GM12878 (cell line): ENCODE results near the gene P4HA1. TPM values are rescaled to one million over a fixed set of nuclear protein-coding genes. Genes with fewer than 3 reads are reported as not detected.

Source experiments
- ATAC-seq: fragments of 200-7000 bp; cut with Tn5 transposase; 3 replicates; pipeline ENCODE4 v1.9.1; 2020; ENCODE audit warnings: mild to moderate bottlenecking, moderate library complexity
- Bru-seq: library from RNA; stranded (reverse); fragments of 400-500 nt; gene quantifications from one replicate; lab custom pipeline; 2021; lab: Mats Ljungman, UMichigan
- BruChase-seq, 2 experiments: library from RNA; stranded (reverse); fragments of 400-500 nt; gene quantifications; one replicate each; lab custom pipeline; 2021; lab: Mats Ljungman, UMichigan
- BruUV-seq: library from RNA; stranded (reverse); fragments of 400-500 nt; replicated peaks from 2 replicates; lab custom pipeline; 2021; lab: Mats Ljungman, UMichigan
- CTCF ChIA-PET: fragments of 300-600 bp; sonication (Branson Sonifier 250); formaldehyde crosslinking; extraction: SDS; loops from one replicate; lab custom pipeline; 2021; ENCODE audit warnings: inconsistent platforms; lab: Yijun Ruan, JAX
- POLR2A ChIA-PET: fragments of 350-600 bp; formaldehyde crosslinking; extraction: SDS; loops from one replicate; lab custom pipeline; 2021; ENCODE audit warnings: inconsistent platforms; lab: Charles Lee
- RAD21 ChIA-PET: fragments of 300-600 bp; sonication (Branson Sonifier 250); formaldehyde crosslinking; loops from one replicate; lab custom pipeline; 2023; ENCODE audit warnings: antibody characterized with exemption; ENCODE audit not compliant: unreplicated experiment; lab: Charles Lee
- SMC1A ChIA-PET: fragments of 300-600 bp; sonication (Branson Sonifier 250); formaldehyde crosslinking; loops from one replicate; lab custom pipeline; 2023; ENCODE audit not compliant: unreplicated experiment, uncharacterized antibody; lab: Charles Lee
- DNase-seq: peaks from one replicate; pipeline ENCODE4 v3.0.0-alpha.2; 2011; ENCODE audit warnings: low read depth, low spot score
- FAIRE-seq: peaks from 3 replicates; lab custom pipeline; 2011; peaks lifted over from hg19 to GRCh38; lab: Jason Lieb, UNC
- H2AFZ ChIP-seq: 2 replicates; pipeline ENCODE4 v1.6.0; 2011; ENCODE audit warnings: low read depth, low read length, control low read depth; ENCODE audit not compliant: control insufficient read depth
- H3K27ac ChIP-seq: 2 replicates; pipeline ENCODE4 v1.5.1; 2011; ENCODE audit warnings: control low read depth; ENCODE audit not compliant: control insufficient read depth, insufficient read depth
- H3K27me3 ChIP-seq, 2 experiments: replicated peaks in 1 of 2; 2 replicates each; pipeline versions ENCODE4 v1.6.0 to v1.6.1; 2011; ENCODE audit warnings: low read length in 1 of 2; ENCODE audit not compliant: control insufficient read depth in 2 of 2, insufficient read depth in 2 of 2
- H3K36me3 ChIP-seq, 2 experiments: 2 replicates each; pipeline ENCODE4 v1.5.1; 2011; ENCODE audit warnings: low read length in 1 of 2; ENCODE audit not compliant: control insufficient read depth in 2 of 2, insufficient read depth in 2 of 2
- H3K4me1 ChIP-seq: 2 replicates; pipeline ENCODE4 v1.6.1; 2011; ENCODE audit warnings: mild to moderate bottlenecking, low read length, moderate library complexity, mixed read lengths; ENCODE audit not compliant: control insufficient read depth, insufficient read depth
- H3K4me2 ChIP-seq: 2 replicates; pipeline ENCODE4 v1.6.0; 2011; ENCODE audit warnings: control low read depth; ENCODE audit not compliant: control insufficient read depth, insufficient read depth
- H3K4me3 ChIP-seq: fragments of 200-600 bp; sonication (generic); 2 replicates; pipeline ENCODE4 v1.5.1; 2016
- H3K79me2 ChIP-seq: 2 replicates; pipeline ENCODE4 v1.6.0; 2011; ENCODE audit warnings: low read length; ENCODE audit not compliant: control insufficient read depth, insufficient read depth
- H3K9ac ChIP-seq: 2 replicates; pipeline ENCODE4 v1.8.0; 2011; ENCODE audit warnings: low read length, control low read depth, mixed read lengths; ENCODE audit not compliant: control insufficient read depth, insufficient read depth
- H3K9me3 ChIP-seq: replicated peaks from 3 replicates; pipeline ENCODE4 v1.5.1; 2011; ENCODE audit warnings: mild to moderate bottlenecking, low read length; ENCODE audit not compliant: control insufficient read depth, insufficient read depth
- H4K20me1 ChIP-seq: 2 replicates; pipeline ENCODE4 v1.6.0; 2011; ENCODE audit not compliant: control insufficient read depth, insufficient read depth
- FOXM1 ChIP-seq: IDR thresholded peaks from 2 replicates; pipeline ENCODE4 v1.6.1; 2012; ENCODE audit warnings: low read depth, mild to moderate bottlenecking, inconsistent platforms, low read length, moderate library complexity
- NFYB ChIP-seq: IDR thresholded peaks from 2 replicates; pipeline ENCODE4 v1.6.1; 2011; ENCODE audit warnings: low read depth, mild to moderate bottlenecking, low read length, improper control_type of control experiment, moderate library complexity; ENCODE audit not compliant: insufficient read depth
- SIN3A ChIP-seq: IDR thresholded peaks from 2 replicates; pipeline ENCODE4 v1.6.1; 2012; ENCODE audit warnings: low read depth, low read length, improper control_type of control experiment
- SPI1 ChIP-seq: IDR thresholded peaks from 2 replicates; pipeline ENCODE4 v1.6.1; 2011; ENCODE audit warnings: low read depth, mild to moderate bottlenecking, low read length, moderate library complexity, borderline replicate concordance; ENCODE audit not compliant: insufficient read depth
- ZNF24 ChIP-seq: fragments of 450-650 bp; IDR thresholded peaks from 2 replicates; pipeline ENCODE4 v1.6.1; 2017; ENCODE audit warnings: antibody characterized with exemption, mild to moderate bottlenecking
- WGBS: methylation state at CpG from one replicate; pipeline ENCODE4 v1.1.6; 2016; ENCODE audit warnings: low lambda C conversion rate; ENCODE audit not compliant: insufficient replicate concordance, insufficient coverage; ENCODE audit errors: missing lambda C conversion rate; 5-methylcytosine and 5-hydroxymethylcytosine counted together
- in situ Hi-C: fragments of 300-500 bp; cut with MboI; formaldehyde crosslinking; loops from 9 replicates; pipeline ENCODE4 v1.14.3; 2018; ENCODE audit warnings: mixed read lengths
- intact Hi-C: fragments of 100-400 bp; cut with micrococcal nuclease; formaldehyde crosslinking; loops from one replicate; pipeline ENCODE4 v1.14.2; 2022; ENCODE audit not compliant: unreplicated experiment
- long read RNA-seq, 2 experiments: library from polyadenylated mRNA; unstranded; transcript quantifications; one replicate each; pipeline ENCODE4 v2.0.0, GENCODE V29; 2019 to 2020
- polyA minus RNA-seq, 3 experiments: library from RNA; depleted of rRNA, polyadenylated mRNA; stranded (reverse); fragments of >200 nt; gene quantifications; 2 replicates each; pipeline ENCODE4 v1.2.3, GENCODE V29; 2011
- polyA plus RNA-seq, 11 experiments: library from polyadenylated mRNA; depleted of rRNA in 4 of 11; unstranded in 6 of 11; stranded (reverse) in 5 of 11; fragments of >200 nt; fragmentation: Nextera tagmentation in 4 of 11; fragmentation: Illumina TruSeq in 1 of 11; extraction: Ambion mirVana in 4 of 11; extraction: Trizol in 1 of 11; gene quantifications; 1 replicate in 1 of 11; 2 replicates in 10 of 11; pipeline versions ENCODE4 v1.2.1 to v1.2.3, GENCODE V29; 2011 to 2016; ENCODE audit warnings: inconsistent platforms in 2 of 11, missing spikeins in 2 of 11, low read depth in 1 of 11
- total RNA-seq, 4 experiments: library from RNA; depleted of rRNA in 3 of 4; stranded (reverse); fragments of >200 nt in 3 of 4; fragmentation: Illumina TruSeq in 1 of 4; extraction: Trizol in 1 of 4; gene quantifications; 2 replicates each; pipeline versions ENCODE4 v1.2.1 to v1.2.3, GENCODE V29; 2013 to 2021
- TF ChIP-seq, protein P1 (sequence below): IDR thresholded peaks from 2 replicates; pipeline ENCODE4 v1.6.1; 2012; ENCODE audit warnings: mild to moderate bottlenecking, low read depth, low read length
- TF ChIP-seq, protein P2 (sequence below): IDR thresholded peaks from 2 replicates; pipeline ENCODE4 v1.6.1; 2012; ENCODE audit warnings: low read depth, low read length, improper control_type of control experiment

The P4HA1 gene
- total RNA-seq (2013; cell fraction: nucleolus; rRNA removed) = 302 and 308 TPM in 2 replicates
- total RNA-seq (2014; rRNA removed) (24.9 and 35.0 TPM in 2 replicates), total RNA-seq (2014; rRNA removed; fragmentation: Illumina TruSeq; extraction: Trizol) (37.0 and 37.7 TPM in 2 replicates), total RNA-seq (2021) (22.4 and 26.5 TPM in 2 replicates), polyA plus RNA-seq (2011; rRNA removed) (160 and 283 TPM in 2 replicates), polyA plus RNA-seq (2014; fragmentation: Illumina TruSeq; extraction: Trizol) (23.3 and 28.2 TPM in 2 replicates), polyA plus RNA-seq (2014; fragmentation: Nextera tagmentation; extraction: Ambion mirVana) (10 to 100 TPM; 15.0 to 17.6 TPM), polyA plus RNA-seq (2014; rRNA removed) (13.5 and 16.0 TPM in 2 replicates), polyA plus RNA-seq (2016; fragmentation: Nextera tagmentation; extraction: Ambion mirVana) (10 to 100 TPM; 31.4 to 37.4 TPM), polyA minus RNA-seq (2011; rRNA and poly(A)+ RNA removed) (87.3 and 113 TPM in 2 replicates), Bru-seq, nascent RNA (percentile 97 among the genes with signal in this experiment), BruChase-seq, experiment 1, labeled RNA remaining after a 6-hour chase (percentile 91 among the genes with signal in this experiment), BruChase-seq, experiment 2, labeled RNA remaining after a 2-hour chase (percentile 84 among the genes with signal in this experiment)
- 75.0 TPM for polyA plus RNA-seq (2011; ENCODE audit: low read depth)
- 36.4 and 65.0 TPM in 2 replicates for polyA plus RNA-seq (2011; cell fraction: cytosol; rRNA removed)
- polyA plus RNA-seq (2011; cell fraction: nucleus; rRNA removed) = 53.7 and 89.3 TPM in 2 replicates
- polyA plus RNA-seq (2012) = 99.3 and 136 TPM in 2 replicates
- 31.3 and 35.0 TPM in 2 replicates for polyA minus RNA-seq (2011; cell fraction: cytosol; rRNA and poly(A)+ RNA removed)
- 51.1 and 53.1 TPM in 2 replicates for polyA minus RNA-seq (2011; cell fraction: nucleus; rRNA and poly(A)+ RNA removed)
- long read RNA-seq, experiment 1, transcript P4HA1-202 (15 exons, 2,727 nt) = minor isoform, 5 of 23 reads
- long read RNA-seq, experiment 1, transcript P4HA1-203 (15 exons, 2,727 nt) = major isoform, 10 of 23 reads
- long read RNA-seq, experiment 1, partial matches to known transcripts = 2 of 23 reads
- long read RNA-seq, experiment 1, other reads (novel, unspliced or antisense) = 6 of 23 reads
- long read RNA-seq, experiment 2, transcript P4HA1-202 (15 exons, 2,727 nt) = minor isoform, 59 of 234 reads
- long read RNA-seq, experiment 2, transcript P4HA1-203 (15 exons, 2,727 nt) = major isoform, 103 of 234 reads
- long read RNA-seq, experiment 2, partial matches to known transcripts = 29 of 234 reads
- long read RNA-seq, experiment 2, other reads (novel, unspliced or antisense) = 43 of 234 reads

DNA sequence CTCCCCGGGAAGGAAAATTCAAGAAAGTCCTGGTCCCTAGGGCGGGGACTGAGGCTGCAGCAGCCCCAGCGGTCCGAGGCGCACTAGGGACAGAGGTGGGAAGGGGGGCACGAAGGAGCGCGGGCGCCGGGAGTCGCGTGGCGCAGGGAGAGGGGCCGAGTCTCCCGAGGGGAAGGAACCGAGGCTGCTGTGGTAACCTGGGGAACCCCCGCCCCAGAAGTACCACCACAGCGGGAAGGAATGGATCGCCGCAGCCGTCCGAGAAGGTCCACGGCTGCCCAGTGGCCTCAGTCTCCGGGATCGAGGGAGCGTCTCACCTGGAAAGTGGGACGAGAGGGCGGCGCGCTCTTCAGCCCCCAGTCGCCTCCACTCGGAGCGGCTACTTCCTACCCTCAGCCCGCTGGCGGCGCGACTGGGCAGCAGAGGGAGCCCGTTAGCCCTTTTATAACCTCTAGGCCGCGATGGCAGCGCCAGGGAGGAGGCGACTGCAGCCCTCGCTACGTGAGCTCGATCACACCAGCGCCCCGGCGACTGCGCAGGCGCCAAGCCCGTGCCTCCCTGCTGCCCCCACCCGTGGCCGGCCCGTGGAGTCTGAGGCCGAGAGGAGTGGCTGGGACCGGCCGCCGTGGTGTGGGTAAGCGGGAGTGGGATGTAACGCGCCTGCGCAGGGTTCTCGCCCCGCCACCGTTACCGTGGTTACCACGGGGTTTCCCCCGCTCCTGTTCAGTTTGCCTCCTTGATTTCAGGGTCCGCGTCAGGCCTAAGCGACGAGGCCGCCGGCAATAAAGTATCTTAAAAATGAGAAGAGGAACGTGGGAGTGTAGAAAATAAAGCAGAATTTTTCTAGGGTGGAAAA lies at the start of gene P4HA1:
Gene P4HA1, minus strand, starts transcription at position 418 of the 856 bp plus-strand sequence. CDS start 21,983 bp downstream, outside the sequence.
- ChIA-PET RAD21 (interaction anchor here (0.6 to 5.7 kb wide), 24 partner anchors 10 to 639 kb away, joined by 3 to 90 read pairs (median 5); partner anchors contain the start of genes DNAJC9, FAM149B1, MCU and NUDT13), SMC1A (interaction anchor here (0.7 to 7.6 kb wide), 25 partner anchors 9 to 122 kb away, joined by 3 to 114 read pairs (median 6); partner anchors contain the start of gene NUDT13), CTCF (interaction anchor here (0.7 to 9.6 kb wide), 14 partner anchors 9 to 279 kb away, joined by 3 to 110 read pairs (median 9); partner anchors contain the start of genes CFAP70 and NUDT13), POLR2A (interaction anchor here (0.6 to 7.0 kb wide), 22 partner anchors 10 to 896 kb away, joined by 3 to 49 read pairs (median 6); partner anchors contain the start of genes ANXA7, DNAJC9, ECD and FAM149B1)
- peak within 1 kb of the TSS; percentile 74 for H2AFZ ChIP-seq
- DNase-seq = peak; percentile 96
- BruUV-seq = no TSS peak
- in situ Hi-C loops (loop anchor here (5.0 kb wide), 1 partner anchor 66 kb away; no protein-coding TSS in a partner anchor), intact Hi-C loops (loop anchor here (2.0 kb wide), 2 partner anchors 62 to 150 kb away; partner anchors contain the start of gene DNAJC9)
- H3K27ac ChIP-seq = peak within 1 kb of the TSS; percentile 89
- H3K79me2 ChIP-seq = peaks cover 49% of the 10 kb centered on the region
- peaks cover 6% of the 10 kb centered on the region; the same call in 1 of the 2 replicates for H3K4me1 ChIP-seq
- H3K9ac ChIP-seq = peak within 1 kb of the TSS; percentile 91
- H3K9me3 ChIP-seq = no peaks in the 10 kb centered on the region
- ATAC-seq = peak; percentile 94
- H4K20me1 ChIP-seq = no peaks in the 10 kb centered on the region; the same call in 1 of the 2 replicates
- H3K36me3 ChIP-seq = no peaks in the 10 kb centered on the region; a peak in 1 of 4 replicates
- whole genome bisulfite sequencing = under 1% methylated on average over 74 of the region's 75 CpGs
- peak; percentile 90 for FAIRE-seq
- peak within 1 kb of the TSS; percentile 62 for H3K4me2 ChIP-seq
- no peaks in the 10 kb centered on the region for H3K27me3 ChIP-seq
- H3K4me3 ChIP-seq = peak within 1 kb of the TSS; percentile 95
- TF ChIP-seq, protein P1, sequence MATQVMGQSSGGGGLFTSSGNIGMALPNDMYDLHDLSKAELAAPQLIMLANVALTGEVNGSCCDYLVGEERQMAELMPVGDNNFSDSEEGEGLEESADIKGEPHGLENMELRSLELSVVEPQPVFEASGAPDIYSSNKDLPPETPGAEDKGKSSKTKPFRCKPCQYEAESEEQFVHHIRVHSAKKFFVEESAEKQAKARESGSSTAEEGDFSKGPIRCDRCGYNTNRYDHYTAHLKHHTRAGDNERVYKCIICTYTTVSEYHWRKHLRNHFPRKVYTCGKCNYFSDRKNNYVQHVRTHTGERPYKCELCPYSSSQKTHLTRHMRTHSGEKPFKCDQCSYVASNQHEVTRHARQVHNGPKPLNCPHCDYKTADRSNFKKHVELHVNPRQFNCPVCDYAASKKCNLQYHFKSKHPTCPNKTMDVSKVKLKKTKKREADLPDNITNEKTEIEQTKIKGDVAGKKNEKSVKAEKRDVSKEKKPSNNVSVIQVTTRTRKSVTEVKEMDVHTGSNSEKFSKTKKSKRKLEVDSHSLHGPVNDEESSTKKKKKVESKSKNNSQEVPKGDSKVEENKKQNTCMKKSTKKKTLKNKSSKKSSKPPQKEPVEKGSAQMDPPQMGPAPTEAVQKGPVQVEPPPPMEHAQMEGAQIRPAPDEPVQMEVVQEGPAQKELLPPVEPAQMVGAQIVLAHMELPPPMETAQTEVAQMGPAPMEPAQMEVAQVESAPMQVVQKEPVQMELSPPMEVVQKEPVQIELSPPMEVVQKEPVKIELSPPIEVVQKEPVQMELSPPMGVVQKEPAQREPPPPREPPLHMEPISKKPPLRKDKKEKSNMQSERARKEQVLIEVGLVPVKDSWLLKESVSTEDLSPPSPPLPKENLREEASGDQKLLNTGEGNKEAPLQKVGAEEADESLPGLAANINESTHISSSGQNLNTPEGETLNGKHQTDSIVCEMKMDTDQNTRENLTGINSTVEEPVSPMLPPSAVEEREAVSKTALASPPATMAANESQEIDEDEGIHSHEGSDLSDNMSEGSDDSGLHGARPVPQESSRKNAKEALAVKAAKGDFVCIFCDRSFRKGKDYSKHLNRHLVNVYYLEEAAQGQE = no peak
- TF ChIP-seq ZNF24 (peak; percentile 32; the same call in 1 of the 2 replicates), NFYB (no peak), SIN3A (peak; percentile 78; the same call in 1 of the 2 replicates), SPI1 (peak; percentile 19; the same call in 1 of the 2 replicates), FOXM1 (0 out of 2 replicates have a peak, but pooled peaks have one; percentile 21)
- TF ChIP-seq, protein P2, sequence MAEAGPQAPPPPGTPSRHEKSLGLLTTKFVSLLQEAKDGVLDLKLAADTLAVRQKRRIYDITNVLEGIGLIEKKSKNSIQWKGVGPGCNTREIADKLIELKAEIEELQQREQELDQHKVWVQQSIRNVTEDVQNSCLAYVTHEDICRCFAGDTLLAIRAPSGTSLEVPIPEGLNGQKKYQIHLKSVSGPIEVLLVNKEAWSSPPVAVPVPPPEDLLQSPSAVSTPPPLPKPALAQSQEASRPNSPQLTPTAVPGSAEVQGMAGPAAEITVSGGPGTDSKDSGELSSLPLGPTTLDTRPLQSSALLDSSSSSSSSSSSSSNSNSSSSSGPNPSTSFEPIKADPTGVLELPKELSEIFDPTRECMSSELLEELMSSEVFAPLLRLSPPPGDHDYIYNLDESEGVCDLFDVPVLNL = peak; percentile 50; the same call in 1 of the 2 replicates
